Measurements from ENCODE around the gene SLCO3A1. TPM values are rescaled to one million over a fixed set of nuclear protein-coding genes. Genes with fewer than 3 reads are reported as not detected.

The SLCO3A1 gene
- total RNA-seq, 4 donors from 2014 or later = 10.9 to 18.1 (median 14.2) TPM

- intact Hi-C loops (cut with DNase I) = no loop called here
- no peaks in the 10 kb centered on the region for H3K9me3 ChIP-seq
- no peak for DNase-seq
- TF ChIP-seq CTCF (IDR thresholded peaks at IDR 0.05) (no peak), POLR2A (IDR thresholded peaks at IDR 0.05) (no peak)
- H3K27ac ChIP-seq = no peak overlapping the region
- 31 to 56% methylated on average over 1 of the region's 1 CpG for WGBS, 2 donors
- H3K36me3 ChIP-seq = no peaks in the 10 kb centered on the region
- no peak overlapping the region for H3K4me3 ChIP-seq
- peaks cover 0 to 36% (median 35%) of the 10 kb centered on the region in 3 donors for H3K4me1 ChIP-seq
- no peaks in the 10 kb centered on the region for H3K27me3 ChIP-seq
These were observed 170.5 kb downstream of the SLCO3A1 start for GRCh38 chr15:92023965-92024364.

- intact Hi-C loops (cut with DNase I) = no loop called here
- Histone ChIP-seq H3K4me3 (no peak overlapping the region), H3K36me3 (no peaks in the 10 kb centered on the region), H3K4me1 (peaks cover 0 to 42% (median 34%) of the 10 kb centered on the region in 3 donors), H3K27me3 (no peaks in the 10 kb centered on the region), H3K9me3 (no peaks in the 10 kb centered on the region), H3K27ac (no peak overlapping the region)
- WGBS, 2 donors = 80 to 87% methylated on average over 8 to 10 of the region's 10 CpGs
- TF ChIP-seq CTCF (IDR thresholded peaks at IDR 0.05) (no peak), POLR2A (IDR thresholded peaks at IDR 0.05) (no peak)
- DNase-seq = no peak
These were observed 172.3 kb downstream of the SLCO3A1 start for GRCh38 chr15:92025706-92026270.

GRCh38 chr15:92028389-92028724 is 174.8 kb downstream of the SLCO3A1 start:
- no peak for TF ChIP-seq POLR2A (IDR thresholded peaks at IDR 0.05)
- no peak for TF ChIP-seq CTCF (IDR thresholded peaks at IDR 0.05)
- intact Hi-C loops (cut with DNase I) = no loop called here
- H3K4me3 ChIP-seq = peak overlapping the region in 1 of 4 donors; percentile 19
- H3K27ac ChIP-seq = peak overlapping the region in 3 of 4 donors; percentile 51 to 74 (median 68)
- no peaks in the 10 kb centered on the region for H3K9me3 ChIP-seq
- WGBS, 2 donors = 53 to 67% methylated on average over 4 of the region's 4 CpGs
- no peaks in the 10 kb centered on the region for H3K36me3 ChIP-seq
- DNase-seq = no peak
- no peaks in the 10 kb centered on the region for H3K27me3 ChIP-seq
- H3K4me1 ChIP-seq = peaks cover 0 to 47% (median 24%) of the 10 kb centered on the region in 3 donors

GRCh38 chr15:92029767-92030166 is 176.3 kb downstream of the SLCO3A1 start:
- no peak overlapping the region for H3K4me3 ChIP-seq
- H3K4me1 ChIP-seq = peaks cover 0 to 50% (median 24%) of the 10 kb centered on the region in 3 donors
- DNase-seq = no peak
- 66 to 81% methylated on average over 10 of the region's 10 CpGs for WGBS, 2 donors
- intact Hi-C loops (cut with DNase I) = no loop called here
- H3K27ac ChIP-seq = peak overlapping the region; percentile 7 to 74 (median 60)
- TF ChIP-seq CTCF (IDR thresholded peaks at IDR 0.05) (no peak), POLR2A (IDR thresholded peaks at IDR 0.05) (no peak)
- H3K9me3 ChIP-seq = no peaks in the 10 kb centered on the region
- no peaks in the 10 kb centered on the region for H3K36me3 ChIP-seq
- H3K27me3 ChIP-seq = no peaks in the 10 kb centered on the region

- no peak for DNase-seq
These were observed 179.8 kb downstream of the SLCO3A1 start for GRCh38 chr15:92033314-92033713.

More at GRCh38 chr15:92033314-92033713, 179.8 kb downstream of the SLCO3A1 start:
- Histone ChIP-seq H3K36me3 (no peaks in the 10 kb centered on the region), H3K9me3 (no peaks in the 10 kb centered on the region), H3K27ac (peak overlapping the region in 2 of 4 donors; percentile 5 to 63), H3K4me1 (peaks cover 0 to 44% (median 17%) of the 10 kb centered on the region in 3 donors), H3K4me3 (no peak overlapping the region), H3K27me3 (no peaks in the 10 kb centered on the region)
- WGBS, 2 donors = 41 to 76% methylated on average over 7 to 9 of the region's 9 CpGs
- no peak for TF ChIP-seq POLR2A (IDR thresholded peaks at IDR 0.05)
- TF ChIP-seq CTCF (IDR thresholded peaks at IDR 0.05) = no peak
- intact Hi-C loops (cut with DNase I) = no loop called here
